HG02938 (cell line): ENCODE data around the gene TPRN.

Experiments used
- ATAC-seq: cut with Tn5 transposase; IDR thresholded peaks from one replicate; pipeline ENCODE4 v1.9.1; 2021; ENCODE audit warnings: mild to moderate bottlenecking, moderate library complexity; ENCODE audit not compliant: unreplicated experiment

TPRN gene

GRCh38 chr9:137213160-137214060 lies 12.9 kb upstream of the TPRN start:
- no peak for ATAC-seq

DNA sequence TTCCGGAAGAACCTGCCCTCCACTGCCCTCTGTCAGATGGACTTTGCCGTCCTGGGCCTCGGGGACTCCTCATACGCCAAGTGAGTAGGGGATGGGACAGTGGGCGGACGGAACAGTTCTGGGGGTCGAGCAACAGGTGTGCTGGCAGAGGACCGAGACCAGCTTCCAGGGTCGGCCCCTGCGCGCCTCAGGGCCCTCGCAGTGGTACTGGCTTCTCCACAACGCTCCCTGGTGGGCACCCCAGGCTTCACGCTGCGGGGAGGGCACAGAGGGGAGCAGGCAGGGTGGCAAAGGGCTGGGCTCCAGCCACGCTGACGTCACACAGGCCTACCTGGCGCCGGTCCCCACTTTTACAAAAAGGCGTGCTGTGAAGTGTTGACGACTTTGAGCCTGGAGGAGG lies 12.0 kb upstream of the TPRN start:
- no peak for ATAC-seq

- ATAC-seq: no peak
These were observed 11.0 kb upstream of the TPRN start for GRCh38 chr9:137211532-137211931.

DNA sequence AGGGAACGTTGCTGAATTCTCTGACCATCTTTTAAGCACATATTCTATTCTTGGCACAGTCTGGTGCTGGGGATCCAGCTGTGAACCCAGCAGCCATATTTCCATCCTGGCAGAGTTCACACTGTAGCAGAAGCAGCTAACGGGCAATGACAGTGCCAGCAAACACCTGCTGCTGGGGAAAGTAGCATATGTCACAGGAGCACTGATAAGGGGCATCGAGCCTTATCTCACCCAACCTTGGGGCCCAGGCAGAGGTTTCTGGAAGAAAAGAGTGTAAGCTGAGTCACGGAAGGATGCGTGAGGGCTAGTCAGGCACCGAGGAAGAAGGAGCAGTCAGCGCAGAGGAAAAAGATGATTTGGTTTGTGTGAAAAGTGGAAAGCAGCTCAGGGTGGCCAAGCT lies 6.1 kb upstream of the TPRN start:
- ATAC-seq: no peak

GRCh38 chr9:137205126-137206069 lies 4.9 kb upstream of the TPRN start, which contains the start of the genes NDOR1 and TMEM203:
NDOR1 (plus strand) TSS chr9:137205700; CDS start chr9:137205778, 78 bp downstream.
TMEM203 (minus strand) TSS chr9:137205648; CDS start chr9:137205414, 234 bp downstream.
- ATAC-seq: peak; percentile 38

DNA sequence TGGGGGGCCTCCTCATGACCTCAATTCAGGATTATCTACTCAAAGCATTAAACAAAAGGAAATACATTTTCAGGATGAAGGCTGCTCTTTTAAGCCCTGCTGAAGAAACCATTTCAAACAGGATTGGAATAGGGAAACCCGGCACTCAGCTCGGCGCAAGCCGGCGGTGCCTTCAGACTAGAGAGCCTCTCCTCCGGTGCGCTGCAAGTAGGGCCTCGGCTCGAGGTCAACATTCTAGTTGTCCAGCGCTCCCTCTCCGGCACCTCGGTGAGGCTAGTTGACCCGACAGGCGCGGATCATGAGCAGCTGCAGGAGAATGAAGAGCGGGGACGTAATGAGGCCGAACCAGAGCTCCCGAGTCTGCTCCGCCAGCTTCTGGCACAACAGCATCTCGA lies 4.2 kb upstream of the TPRN start:
- ATAC-seq: no peak

DNA sequence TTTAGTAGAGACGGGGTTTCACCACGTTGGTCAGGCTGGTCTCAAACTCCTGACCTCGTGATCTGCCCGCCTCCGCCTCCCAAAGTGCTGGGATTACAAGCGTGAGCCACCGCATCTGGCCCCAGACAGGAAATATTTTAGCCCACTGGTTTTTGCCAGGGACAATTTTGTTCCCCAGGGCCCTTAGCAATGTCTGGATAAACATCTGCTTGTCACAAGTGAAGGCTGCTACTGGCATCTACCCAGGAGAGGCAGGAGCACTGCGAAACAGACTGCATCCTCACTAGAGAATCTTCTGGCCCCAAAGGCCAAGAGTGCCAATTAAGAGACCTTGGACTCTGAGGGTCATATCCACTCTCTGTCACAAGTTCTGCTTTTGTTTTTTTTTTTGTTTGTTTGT lies 2.4 kb upstream of the TPRN start:
- ATAC-seq: no peak

- no peak for ATAC-seq
These were observed 796 bp upstream of the TPRN start for GRCh38 chr9:137201205-137201868.

DNA sequence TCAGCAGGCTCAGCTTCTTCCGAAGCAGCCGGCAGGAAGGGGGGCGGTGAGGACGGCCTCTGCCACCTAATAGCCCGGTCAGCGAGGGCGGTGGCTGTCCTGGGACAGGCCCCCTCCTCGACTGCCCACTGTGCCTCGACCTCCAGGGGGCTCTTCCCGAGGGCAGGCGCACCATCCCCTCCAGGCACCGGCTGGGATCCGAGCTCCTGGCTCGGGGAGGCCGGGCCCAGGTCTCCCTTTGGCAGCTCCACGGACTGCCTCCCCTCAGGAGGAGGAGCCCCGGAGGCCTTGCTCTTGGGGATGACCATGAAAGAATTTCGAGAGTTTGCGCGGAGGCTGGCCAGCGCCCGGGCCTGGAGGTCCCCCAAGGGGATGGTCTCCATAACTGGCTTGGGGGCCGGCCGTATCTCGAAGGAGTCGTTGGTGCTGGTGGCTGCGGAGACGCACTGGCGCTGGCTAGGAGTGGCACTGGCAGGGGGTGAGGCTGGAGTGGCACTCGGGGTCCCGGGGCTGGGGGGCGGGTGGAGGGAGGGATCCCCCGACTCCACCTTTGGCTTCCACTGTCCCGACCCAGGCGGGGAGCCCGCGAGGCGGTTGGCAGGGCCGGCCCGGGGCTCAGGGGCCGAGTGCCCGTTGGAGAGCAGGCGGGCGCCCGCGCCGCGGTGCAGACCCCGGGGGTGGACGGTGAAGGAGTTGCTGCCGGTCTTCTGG lies 975 bp downstream of the TPRN start:
- no peak for ATAC-seq

- no peak for ATAC-seq
These were observed 1.6 kb downstream of the TPRN start for GRCh38 chr9:137198902-137199283.

GRCh38 chr9:137198051-137198901 lies 2.3 kb downstream of the TPRN start:
- no peak for ATAC-seq

DNA sequence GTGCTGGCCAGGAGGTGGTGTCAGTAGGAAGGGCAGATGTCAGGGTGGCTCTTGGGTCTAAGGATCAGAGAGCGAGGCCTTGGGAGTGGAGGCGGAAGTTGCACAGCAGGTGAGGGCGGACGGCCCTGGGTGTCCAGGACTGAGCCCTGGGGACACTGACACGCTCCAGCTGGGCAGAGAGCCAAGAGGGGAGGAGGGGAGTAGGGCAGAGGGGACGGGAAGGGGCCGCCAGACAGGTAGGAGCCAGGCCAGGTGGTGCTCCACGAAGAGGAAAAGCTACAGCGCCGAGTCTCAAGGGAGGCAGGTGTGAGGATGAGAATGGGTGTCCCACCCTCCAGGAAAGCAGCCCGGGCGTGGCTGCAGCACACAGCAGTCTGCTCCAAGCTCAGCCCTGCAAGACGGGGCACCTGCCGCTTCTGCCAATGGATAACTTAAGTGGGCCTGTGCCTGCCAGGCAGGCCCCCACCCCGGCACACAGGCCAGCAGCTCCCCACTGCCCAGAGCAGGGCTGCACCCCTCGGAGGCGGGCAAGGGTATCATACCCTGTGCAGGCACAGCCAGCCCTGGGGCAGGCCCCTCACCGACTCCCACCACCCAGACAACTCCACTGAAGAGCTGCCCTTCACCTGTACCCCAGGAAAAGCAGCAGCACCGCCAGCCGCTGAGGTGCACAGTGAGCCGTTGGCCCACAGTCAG lies 4.9 kb downstream of the TPRN start:
- ATAC-seq: no peak

- no peak for ATAC-seq
These were observed 5.6 kb downstream of the TPRN start for GRCh38 chr9:137194909-137195308.

DNA sequence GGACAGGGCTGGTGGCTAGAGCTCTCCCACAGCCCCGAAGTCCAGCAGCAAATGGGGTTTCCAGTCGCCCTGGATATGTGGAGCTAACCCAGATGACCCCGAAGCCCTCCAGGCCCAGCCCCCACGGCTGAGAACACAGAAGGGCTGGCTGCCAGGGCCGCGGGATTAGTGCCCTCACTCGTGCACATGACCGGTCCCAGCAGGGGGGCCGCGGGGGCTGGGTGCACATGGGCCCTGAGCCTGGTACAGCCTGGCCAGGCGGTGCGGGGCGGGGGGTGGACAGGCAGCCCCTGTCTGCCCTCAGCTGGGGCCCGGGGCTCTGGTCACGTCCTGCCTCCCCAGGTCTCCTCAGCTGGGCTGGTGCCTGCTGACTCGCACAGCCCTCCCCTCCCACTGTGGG lies 6.2 kb downstream of the TPRN start:
- ATAC-seq: no peak

DNA sequence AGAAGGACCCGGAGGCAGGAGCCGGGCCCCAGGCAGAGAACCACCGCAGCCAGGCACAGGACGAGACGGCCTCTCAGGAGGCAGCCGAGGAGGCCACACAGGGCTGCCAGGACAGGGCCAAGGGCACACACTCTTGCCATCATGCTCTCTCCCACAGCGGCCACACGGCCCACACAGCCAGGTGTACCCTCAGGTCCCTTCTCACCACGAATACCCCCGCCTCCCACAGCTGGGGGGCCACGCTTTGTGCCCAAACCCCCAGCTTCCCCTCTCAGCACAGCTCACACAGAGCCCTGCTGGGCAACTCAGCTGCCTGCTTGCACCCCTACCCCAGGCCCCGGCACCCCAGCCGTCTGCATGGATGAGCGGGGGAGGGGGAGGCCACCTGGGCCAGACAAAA lies 6.8 kb downstream of the TPRN start:
- no peak for ATAC-seq

DNA sequence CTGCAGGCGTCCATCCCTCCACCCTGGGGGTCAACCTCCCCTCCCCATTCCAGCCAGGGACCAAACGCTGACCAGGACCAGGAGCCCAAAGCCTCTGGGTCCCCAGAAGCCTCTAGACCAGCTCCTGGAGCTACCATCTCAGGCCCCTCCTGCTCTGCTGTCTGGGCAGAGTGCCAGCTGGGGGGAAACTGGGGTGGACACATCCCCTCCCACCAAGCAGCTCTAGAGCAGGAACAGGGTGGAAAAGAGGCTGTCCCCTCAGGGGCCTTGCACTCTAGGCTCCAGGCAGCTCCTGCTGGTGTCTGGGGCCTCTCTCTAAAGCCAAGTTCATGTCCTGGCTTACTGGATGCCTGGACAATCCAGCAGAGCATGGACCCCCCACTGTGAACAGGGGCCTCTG lies 7.7 kb downstream of the TPRN start:
- ATAC-seq: no peak

DNA sequence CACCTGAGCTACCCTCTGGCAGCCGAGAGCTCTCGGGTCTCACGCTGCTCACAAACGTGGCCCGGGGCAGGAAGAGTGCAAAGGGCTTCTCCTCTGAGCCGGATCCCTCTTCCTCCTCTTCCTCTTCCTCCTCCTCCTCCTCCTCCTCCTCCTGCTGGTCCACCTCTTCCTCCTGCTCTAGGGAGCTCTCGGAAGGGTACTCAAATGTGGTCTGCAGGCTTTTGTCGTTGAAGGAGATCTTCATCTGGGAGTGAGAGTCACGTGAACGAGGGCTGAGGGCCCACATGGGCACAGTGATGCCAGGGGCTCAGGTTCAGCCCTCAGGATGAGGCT lies 8.1 kb downstream of the TPRN start:
- no peak for ATAC-seq

GRCh38 chr9:137191691-137192447 lies 8.7 kb downstream of the TPRN start:
- ATAC-seq: no peak
